H1 (cell line): ENCODE results near the gene C9orf50. TPM values are rescaled to one million over a fixed set of nuclear protein-coding genes. Genes with fewer than 3 reads are reported as not detected.

Source experiments
- CTCF ChIA-PET: fragments of 300-600 bp; sonication (Branson Sonifier 250); formaldehyde crosslinking; loops from one replicate; lab custom pipeline; 2021; ENCODE audit not compliant: partially characterized antibody; lab: Charles Lee
- POLR2A ChIA-PET: fragments of 300-600 bp; sonication (Branson Sonifier 250); formaldehyde crosslinking; loops from one replicate; lab custom pipeline; 2021; ENCODE audit warnings: inconsistent platforms; ENCODE audit not compliant: partially characterized antibody; lab: Charles Lee
- DNase-seq, 2 experiments: peaks; one replicate each; pipeline versions ENCODE4 v3.0.0 to v3.0.0-alpha.2; 2010 to 2022; ENCODE audit warnings: low spot score in 2 of 2, low read depth in 1 of 2, mixed read lengths in 1 of 2
- FAIRE-seq: peaks from 2 replicates; lab custom pipeline; 2011; peaks lifted over from hg19 to GRCh38; lab: Jason Lieb, UNC
- H2AFZ ChIP-seq: 2 replicates; pipeline ENCODE4 v1.8.1; 2012; ENCODE audit warnings: low read length, inconsistent platforms
- H2AK5ac ChIP-seq: 2 replicates; pipeline ENCODE4 v1.6.1; 2013; ENCODE audit warnings: low read depth, low read length
- H2BK120ac ChIP-seq: replicated peaks from 2 replicates; pipeline ENCODE3; 2013; ENCODE audit warnings: low read depth, low read length, inconsistent platforms
- H2BK12ac ChIP-seq: 2 replicates; pipeline ENCODE4 v1.6.1; 2013; ENCODE audit warnings: low read depth, low read length
- H2BK15ac ChIP-seq: 2 replicates; pipeline ENCODE4 v1.6.1; 2013; ENCODE audit warnings: low read length
- H2BK20ac ChIP-seq: 2 replicates; pipeline ENCODE4 v1.6.1; 2013; ENCODE audit warnings: low read length
- H2BK5ac ChIP-seq: 2 replicates; pipeline ENCODE4 v1.6.1; 2013; ENCODE audit warnings: low read depth, low read length
- H3K14ac ChIP-seq: 2 replicates; pipeline ENCODE4 v1.6.1; 2013; ENCODE audit warnings: inconsistent platforms; ENCODE audit not compliant: insufficient read length
- H3K18ac ChIP-seq: 2 replicates; pipeline ENCODE4 v1.6.1; 2013; ENCODE audit warnings: low read length; ENCODE audit errors: extremely low read depth
- H3K23ac ChIP-seq: 2 replicates; pipeline ENCODE4 v1.6.1; 2013; ENCODE audit warnings: inconsistent platforms; ENCODE audit not compliant: insufficient read length
- H3K23me2 ChIP-seq: 2 replicates; pipeline ENCODE4 v1.6.1; 2013; ENCODE audit warnings: low read depth, low read length
- H3K27ac ChIP-seq: 2 replicates; pipeline ENCODE4 v1.6.1; 2011; ENCODE audit warnings: low read depth, low read length, inconsistent platforms
- H3K27me3 ChIP-seq, 4 experiments: replicated peaks in 1 of 4; 1 replicate in 1 of 4; 2 replicates in 3 of 4; pipeline versions ENCODE4 v1.6.1 to v1.8.1; 2011 to 2013; ENCODE audit warnings: low read length in 3 of 4, mild to moderate bottlenecking in 3 of 4, inconsistent platforms in 2 of 4, mixed read lengths in 2 of 4, moderate library complexity in 1 of 4; ENCODE audit not compliant: control insufficient read depth in 3 of 4, insufficient read depth in 3 of 4; ENCODE audit errors: extremely low read depth in 1 of 4
- H3K36me3 ChIP-seq, 4 experiments: 2 replicates each; pipeline versions ENCODE4 v1.6.1 to v1.8.1; 2011 to 2013; ENCODE audit warnings: mild to moderate bottlenecking in 4 of 4, low read length in 3 of 4, moderate library complexity in 2 of 4, control low read depth in 1 of 4, inconsistent platforms in 1 of 4; ENCODE audit not compliant: insufficient read depth in 4 of 4, control insufficient read depth in 2 of 4
- H3K4ac ChIP-seq: replicated peaks from 2 replicates; pipeline ENCODE3; 2013; ENCODE audit warnings: low read length, low read depth, mixed read lengths, inconsistent platforms; ENCODE audit not compliant: insufficient read length
- H3K4me1 ChIP-seq, 4 experiments: replicated peaks in 1 of 4; 1 replicate in 1 of 4; 2 replicates in 3 of 4; pipeline versions ENCODE4 v1.6.1 to v1.8.1; 2011 to 2013; ENCODE audit warnings: low read length in 3 of 4, inconsistent platforms in 2 of 4, mixed read lengths in 1 of 4; ENCODE audit not compliant: insufficient read depth in 4 of 4, control insufficient read depth in 3 of 4
- H3K4me2 ChIP-seq, 2 experiments: 2 replicates each; pipeline versions ENCODE4 v1.6.1 to v1.8.1; 2011 to 2013; ENCODE audit warnings: low read depth in 2 of 2, low read length in 2 of 2, control low read depth in 1 of 2, inconsistent platforms in 1 of 2, mild to moderate bottlenecking in 1 of 2; ENCODE audit not compliant: insufficient read depth in 1 of 2
- H3K4me3 ChIP-seq, 4 experiments: fragments of 200-600, 300-600 bp in 1 of 4; sonication (generic), shearing (Covaris generic), sonication (Bioruptor Twin) in 1 of 4; 2 replicates each; pipeline versions ENCODE4 v1.5.1 to v1.8.1; 2011 to 2016; ENCODE audit warnings: low read length in 4 of 4, low read depth in 3 of 4, control low read depth in 2 of 4, inconsistent platforms in 2 of 4, mild to moderate bottlenecking in 2 of 4, mixed read lengths in 1 of 4, moderate library complexity in 1 of 4; ENCODE audit not compliant: insufficient read depth in 2 of 4; ENCODE audit errors: extremely low read depth in 1 of 4
- H3K56ac ChIP-seq: replicated peaks from 2 replicates; pipeline ENCODE3; 2013; ENCODE audit warnings: low read depth, mild to moderate bottlenecking, mixed read lengths, low read length, inconsistent platforms; ENCODE audit not compliant: insufficient read length
- H3K79me1 ChIP-seq: 2 replicates; pipeline ENCODE4 v1.6.1; 2013; ENCODE audit warnings: low read depth, low read length, control low read depth
- H3K79me2 ChIP-seq, 2 experiments: 2 replicates each; pipeline versions ENCODE4 v1.6.1 to v1.8.1; 2012 to 2013; ENCODE audit warnings: low read length in 2 of 2, mild to moderate bottlenecking in 2 of 2, inconsistent platforms in 1 of 2; ENCODE audit not compliant: insufficient read depth in 2 of 2, control insufficient read depth in 1 of 2
- H3K9ac ChIP-seq, 4 experiments: replicated peaks in 1 of 4; 1 replicate in 1 of 4; 2 replicates in 3 of 4; pipeline versions ENCODE4 v1.6.1 to v1.8.1; 2011 to 2013; ENCODE audit warnings: low read depth in 3 of 4, low read length in 3 of 4, control low read depth in 2 of 4, mild to moderate bottlenecking in 2 of 4, moderate library complexity in 2 of 4, inconsistent platforms in 1 of 4; ENCODE audit errors: extremely low read depth in 1 of 4
- H3K9me3 ChIP-seq, 2 experiments: 2 replicates each; pipeline versions ENCODE4 v1.6.1 to v1.8.1; 2012 to 2013; ENCODE audit warnings: mild to moderate bottlenecking in 2 of 2, moderate library complexity in 2 of 2, control low read depth in 1 of 2, inconsistent platforms in 1 of 2, low read depth in 1 of 2, low read length in 1 of 2, mixed read lengths in 1 of 2; ENCODE audit not compliant: insufficient read depth in 2 of 2
- H4K20me1 ChIP-seq, 2 experiments: replicated peaks in 1 of 2; 2 replicates each; pipeline versions ENCODE3 to v1.8.1; 2011 to 2013; ENCODE audit warnings: inconsistent platforms in 2 of 2, low read length in 2 of 2, mild to moderate bottlenecking in 1 of 2; ENCODE audit not compliant: insufficient read depth in 2 of 2, control insufficient read depth in 1 of 2
- H4K5ac ChIP-seq: 2 replicates; pipeline ENCODE4 v1.6.1; 2013; ENCODE audit warnings: low read length, low read depth, mixed read lengths, inconsistent platforms; ENCODE audit not compliant: insufficient read length
- H4K8ac ChIP-seq: 2 replicates; pipeline ENCODE4 v1.8.0; 2013; ENCODE audit warnings: mild to moderate bottlenecking, moderate library complexity, low read length, inconsistent platforms; ENCODE audit not compliant: insufficient read depth; ENCODE audit errors: extremely low read depth
- H4K91ac ChIP-seq: replicated peaks from 2 replicates; pipeline ENCODE3; 2013; ENCODE audit warnings: low read length, mixed read lengths, inconsistent platforms; ENCODE audit not compliant: insufficient read length
- CEBPB ChIP-seq: IDR thresholded peaks from 2 replicates; pipeline ENCODE4 v1.6.1; 2012; ENCODE audit warnings: low read depth, low read length
- GTF2F1 ChIP-seq: IDR thresholded peaks from 2 replicates; pipeline ENCODE4 v1.6.1; 2012; ENCODE audit warnings: low read depth, low read length, improper control_type of control experiment, borderline replicate concordance
- SIX5 ChIP-seq: IDR thresholded peaks from 2 replicates; pipeline ENCODE4 v1.6.1; 2011; ENCODE audit warnings: mild to moderate bottlenecking, low read depth, low read length
- WGBS, 2 experiments: shearing (Covaris generic) in 1 of 2; methylation state at CpG; one replicate each; pipeline versions ENCODE4 v1.1.6 to v1.1.7; 2013 to 2015; ENCODE audit warnings: low lambda C conversion rate in 2 of 2, mixed read lengths in 2 of 2, inconsistent platforms in 1 of 2, low coverage in 1 of 2, missing lambda C conversion rate in 1 of 2; ENCODE audit not compliant: insufficient replicate concordance in 2 of 2, insufficient coverage in 1 of 2, insufficient read length in 1 of 2; ENCODE audit errors: extremely low coverage in 1 of 2, missing lambda C conversion rate in 1 of 2; 5-methylcytosine and 5-hydroxymethylcytosine counted together
- polyA plus RNA-seq, 7 experiments: library from polyadenylated mRNA; depleted of rRNA in 3 of 7; stranded (reverse) in 5 of 7; unstranded in 2 of 7; fragments of >200 nt in 5 of 7; fragments of 200-250 nt in 2 of 7; gene quantifications; 1 replicate in 5 of 7; 2 replicates in 1 of 7; 4 replicates in 1 of 7; pipeline versions ENCODE4 v1.2.1 to v1.2.3, GENCODE V29; 2011 to 2013; ENCODE audit warnings: missing spikeins in 2 of 7, mixed read lengths in 2 of 7
- total RNA-seq: library from RNA; stranded (reverse); fragmentation: NEBNext Ultra II Directional; extraction: Animal tissue kit (Norgen Biotek cat#: 25700); gene quantifications from 2 replicates; pipeline ENCODE4 v1.2.1, GENCODE V29; 2021

Gene C9orf50
- total and polyA plus RNA-seq, 2 of the 8 experiments (the other 6 are each of a cell fraction or from before 2014, with no cell fraction given) = not detected

- H3K27ac ChIP-seq = no peak overlapping the region
- H3K23me2 ChIP-seq = peaks cover 9% of the 10 kb centered on the region; the same call in 1 of the 2 replicates
- H2BK12ac ChIP-seq = no peak overlapping the region
- FAIRE-seq (no peak), DNase-seq (no peak)
- no peak overlapping the region for H2AFZ ChIP-seq
- WGBS, 2 experiments = 97% methylated on average over 5 of the region's 5 CpGs; no CpG with 5 or more reads in 1 of the 2 experiments
- peaks cover 4 to 21% (median 15%) of the 10 kb centered on the region in 4 experiments for H3K4me1 ChIP-seq
- H3K23ac ChIP-seq = no peak overlapping the region
- H3K9me3 ChIP-seq = peaks cover 0 to 3% of the 10 kb centered on the region in 2 experiments; a peak in 1 of 4 replicates
- CTCF ChIA-PET = interaction anchor here (1.1 to 7.2 kb wide), 3 partner anchors 13 to 401 kb away, joined by 3 to 37 read pairs (median 4); no protein-coding TSS in a partner anchor
- H4K5ac ChIP-seq = no peak overlapping the region
- H3K36me3 ChIP-seq = no peaks in the 10 kb centered on the region
- H2BK5ac ChIP-seq = no peak overlapping the region
- no peak overlapping the region for H2BK15ac ChIP-seq
- no peak overlapping the region for H3K18ac ChIP-seq
- no peak overlapping the region for H3K4ac ChIP-seq
- H3K9ac ChIP-seq = no peak overlapping the region
- H2BK20ac ChIP-seq = no peak overlapping the region
- peak overlapping the region; percentile 53; the same call in 1 of the 2 replicates for H2AK5ac ChIP-seq
- H3K14ac ChIP-seq = no peak overlapping the region
- no peak overlapping the region for H3K56ac ChIP-seq
- H3K4me3 ChIP-seq = no peak overlapping the region
- no peaks in the 10 kb centered on the region for H3K27me3 ChIP-seq
- H4K20me1 ChIP-seq = peaks cover 0 to 6% of the 10 kb centered on the region in 2 experiments
- no peaks in the 10 kb centered on the region for H3K79me2 ChIP-seq
- no peaks in the 10 kb centered on the region for H3K79me1 ChIP-seq
- TF ChIP-seq SIX5 (no peak), GTF2F1 (no peak), CEBPB (no peak)
- no peak overlapping the region for H4K91ac ChIP-seq
- H4K8ac ChIP-seq = no peak overlapping the region
- no peak overlapping the region for H3K4me2 ChIP-seq
- POLR2A ChIA-PET = interaction anchor here (0.9 kb wide), 1 partner anchor 34 kb away, joined by 3 read pairs; no protein-coding TSS in a partner anchor
- no peak overlapping the region for H2BK120ac ChIP-seq
Measured at GRCh38 chr9:129573977-129574376, 46.9 kb downstream of the C9orf50 start.
